Spleen (tissue), 11 donors: Measurements from ENCODE around the gene SET. TPM values are rescaled to one million over a fixed set of nuclear protein-coding genes. Genes with fewer than 3 reads are reported as not detected.

Source experiments
- DNase-seq: peaks from one replicate; pipeline ENCODE4 v3.0.0-alpha.2; 2020
- H3K27ac ChIP-seq, 8 donors: fragments of 200-600 bp; sonication (generic) in 7 of 8; 1 replicate in 4 of 8; 2 replicates in 4 of 8; pipeline versions ENCODE4 v1.5.0 to v1.8.0; 2016 to 2021; ENCODE audit warnings: inconsistent platforms in 4 of 8, mild to moderate bottlenecking in 4 of 8, moderate library complexity in 1 of 8
- H3K27me3 ChIP-seq, 7 donors: fragments of 200-600 bp; sonication (generic) in 6 of 7; replicated peaks in 1 of 7; 1 replicate in 4 of 7; 2 replicates in 3 of 7; pipeline versions ENCODE4 v1.5.0 to v1.8.0; 2016 to 2021; ENCODE audit warnings: inconsistent platforms in 3 of 7, mild to moderate bottlenecking in 1 of 7
- H3K36me3 ChIP-seq, 6 donors: fragments of 200-600 bp; sonication (generic) in 5 of 6; 1 replicate in 4 of 6; 2 replicates in 2 of 6; pipeline versions ENCODE4 v1.5.0 to v1.8.0; 2016 to 2021; ENCODE audit warnings: inconsistent platforms in 2 of 6
- H3K4me1 ChIP-seq, 6 donors: fragments of 200-600 bp; sonication (generic) in 5 of 6; 1 replicate in 3 of 6; 2 replicates in 3 of 6; pipeline versions ENCODE4 v1.5.0 to v1.8.0; 2016 to 2021; ENCODE audit warnings: inconsistent platforms in 3 of 6
- H3K4me3 ChIP-seq, 8 donors: fragments of 200-600 bp; sonication (generic) in 7 of 8; 1 replicate in 4 of 8; 2 replicates in 4 of 8; pipeline versions ENCODE4 v1.5.0 to v1.8.0; 2016 to 2021; ENCODE audit warnings: inconsistent platforms in 4 of 8, mild to moderate bottlenecking in 4 of 8, moderate library complexity in 2 of 8
- H3K9me3 ChIP-seq, 8 donors: fragments of 200-600 bp; sonication (generic) in 7 of 8; 1 replicate in 4 of 8; 2 replicates in 4 of 8; pipeline versions ENCODE4 v1.5.0 to v1.8.0; 2016 to 2021; ENCODE audit warnings: inconsistent platforms in 4 of 8
- CTCF ChIP-seq, 11 experiments: fragments of 200-600 bp in 7 of 11; fragments of 450-650 bp in 4 of 11; sonication (generic) in 4 of 11; IDR thresholded peaks in 8 of 11; conservative IDR thresholded peaks in 3 of 11; 1 replicate in 7 of 11; 2 replicates in 4 of 11; pipeline versions ENCODE4 v1.4.0 to v1.8.0; 2016 to 2021; ENCODE audit warnings: antibody characterized with exemption in 11 of 11, inconsistent platforms in 4 of 11, mild to moderate bottlenecking in 1 of 11
- POLR2A ChIP-seq, 3 donors: fragments of 450-650 bp; IDR thresholded peaks; one replicate each; pipeline ENCODE4 v1.5.1; 2017; ENCODE audit warnings: antibody characterized with exemption in 3 of 3, mild to moderate bottlenecking in 1 of 3
- POLR2AphosphoS5 ChIP-seq, 3 donors: sonication (generic); formaldehyde crosslinking; IDR thresholded peaks; one replicate each; pipeline ENCODE4 v1.5.1; 2017; ENCODE audit warnings: antibody characterized with exemption in 3 of 3
- WGBS, 5 donors: extraction: QIAGEN DNeasy Blood & Tissue Kit in 3 of 5; methylation state at CpG; one replicate each; pipeline versions ENCODE4 v1.1.5 to v1.1.7; 2013 to 2018; 5-methylcytosine and 5-hydroxymethylcytosine counted together
- intact Hi-C: fragments of 100-400 bp; cut with DNase I; formaldehyde crosslinking; loops from one replicate; pipeline ENCODE4 v1.15.0; 2023; ENCODE audit warnings: low total_unique reads
- polyA plus RNA-seq, 3 donors: library from polyadenylated mRNA; stranded (reverse); fragments of 200-250 nt; gene quantifications; one replicate each; pipeline ENCODE4 v1.2.1, GENCODE V29; 2013
- total RNA-seq, 7 donors: library from RNA; depleted of rRNA in 3 of 7; stranded (reverse); fragments of >200 nt in 3 of 7; fragmentation: NEBNext Ultra II Directional in 4 of 7; extraction: Animal tissue kit (Norgen Biotek cat#: 25700) in 4 of 7; gene quantifications; one replicate each; pipeline versions ENCODE4 v1.1.0 to v1.2.1, GENCODE V29; 2016 to 2021
- donor health status: healthy with polysubstance abuse.
- donor health status: DM: no; HTN: no; CAD: no; lungs with moderate emphysema.
- donor health status: DM: no; HTN: no; CAD: no.
- donor health status: Bipolar disorder and iron deficiency.
- donor health status: healthy.
- donor health status: DM: no; HTN: no; CAD: no.
- donor health status: DM: yes; HTN: yes; CAD: no.

Gene SET
- total and polyA plus RNA-seq, 10 donors, result 127 to 251 (median 205) TPM

GRCh38 chr9:128721487-128722010 is 32.5 kb downstream of the SET start:
- Histone ChIP-seq H3K27me3 (no peaks in the 10 kb centered on the region), H3K4me1 (peaks cover 4 to 41% (median 27%) of the 10 kb centered on the region in 6 donors), H3K27ac (peak overlapping the region in 1 of 8 donors; percentile 90), H3K36me3 (peaks cover 0 to 44% (median 23%) of the 10 kb centered on the region in 6 donors), H3K9me3 (no peaks in the 10 kb centered on the region), H3K4me3 (no peak overlapping the region)
- intact Hi-C loops, result no loop called here
- DNase-seq, result no peak
- 88 to 94% (median 93%) methylated on average over 14 to 18 of the region's 18 CpGs; no CpG with 5 or more reads in 1 of the 5 donors for WGBS, 5 donors
- TF ChIP-seq POLR2AphosphoS5 (IDR thresholded peaks at IDR 0.05) (peak in 1 of 3 donors; percentile 38), CTCF (IDR thresholded peaks at IDR 0.05 in 8 of 11, conservative IDR thresholded peaks at IDR 0.05 in 3 of 11) (no peak)

DNA sequence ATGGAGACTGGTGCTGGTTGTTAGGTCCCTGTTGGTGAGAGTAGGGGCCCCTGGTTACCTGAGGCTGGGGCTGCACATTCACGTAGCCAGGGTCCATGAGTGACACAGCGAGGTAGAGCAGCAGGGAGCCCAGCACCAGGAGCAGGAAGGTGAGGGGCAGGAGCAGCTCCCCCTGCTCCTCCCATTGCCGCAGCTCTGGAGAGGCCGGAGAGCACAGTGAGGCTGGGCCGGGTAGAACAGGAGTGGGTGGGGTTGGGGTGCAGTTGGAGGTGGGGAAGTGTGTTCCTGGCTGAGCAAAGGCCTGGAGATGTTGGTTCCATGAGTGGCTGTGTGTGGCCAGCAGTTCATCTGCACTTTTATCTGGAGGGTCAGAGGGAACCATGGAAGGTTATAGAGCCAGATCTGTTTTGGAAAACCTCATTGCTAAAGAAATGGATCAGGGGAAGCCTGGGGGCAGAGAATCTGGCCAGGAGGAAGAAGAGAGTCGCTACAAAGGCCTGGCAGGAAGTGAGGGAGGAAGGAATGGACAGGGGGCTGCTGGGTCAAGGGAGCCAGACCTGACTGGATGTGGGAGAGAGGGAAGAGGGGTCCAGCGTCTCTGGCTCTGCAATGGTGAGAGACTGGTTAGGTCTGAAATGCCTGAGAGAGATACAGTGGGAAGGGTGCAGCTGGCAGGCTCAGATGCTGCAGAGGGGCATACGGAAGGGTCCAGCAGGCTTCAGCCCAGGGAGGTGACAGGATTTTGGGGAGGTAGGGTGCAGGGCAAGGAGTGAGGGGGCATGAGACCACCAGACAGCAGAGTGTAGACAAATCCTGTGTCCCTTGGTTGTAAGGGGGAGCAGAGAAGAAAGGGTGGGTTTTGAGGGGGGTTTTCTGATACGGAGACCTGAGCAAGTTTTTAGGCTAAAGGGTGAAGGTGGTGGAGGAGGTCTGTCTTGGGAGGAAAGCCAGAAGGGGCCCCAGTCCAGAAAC is 33.6 kb downstream of the SET start:
- Histone ChIP-seq H3K27ac (peak overlapping the region in 6 of 8 donors; percentile 39 to 92 (median 84)), H3K4me3 (peak overlapping the region in 6 of 8 donors; percentile 65 to 91 (median 79)), H3K9me3 (no peaks in the 10 kb centered on the region), H3K4me1 (peaks cover 4 to 44% (median 27%) of the 10 kb centered on the region in 6 donors), H3K36me3 (peaks cover 0 to 34% (median 23%) of the 10 kb centered on the region in 6 donors), H3K27me3 (no peaks in the 10 kb centered on the region)
- TF ChIP-seq POLR2AphosphoS5 (IDR thresholded peaks at IDR 0.05) (no peak), POLR2A (IDR thresholded peaks at IDR 0.05) (no peak), CTCF (IDR thresholded peaks at IDR 0.05 in 8 of 11, conservative IDR thresholded peaks at IDR 0.05 in 3 of 11) (no peak)
- intact Hi-C loops, result no loop called here
- DNase-seq, result no peak
- 53 to 67% (median 58%) methylated on average over 9 of the region's 9 CpGs for WGBS, 5 donors

GRCh38 chr9:128723352-128723865 is 34.4 kb downstream of the SET start:
- Histone ChIP-seq H3K27me3 (no peaks in the 10 kb centered on the region), H3K4me1 (peaks cover 4 to 52% (median 29%) of the 10 kb centered on the region in 6 donors), H3K4me3 (peak overlapping the region; percentile 55 to 91 (median 79)), H3K36me3 (peaks cover 0 to 34% (median 23%) of the 10 kb centered on the region in 6 donors), H3K27ac (peak overlapping the region; percentile 79 to 92 (median 86)), H3K9me3 (no peaks in the 10 kb centered on the region)
- intact Hi-C loops, result no loop called here
- no peak for DNase-seq
- TF ChIP-seq POLR2AphosphoS5 (IDR thresholded peaks at IDR 0.05) (no peak), CTCF (IDR thresholded peaks at IDR 0.05 in 8 of 11, conservative IDR thresholded peaks at IDR 0.05 in 3 of 11) (no peak), POLR2A (IDR thresholded peaks at IDR 0.05) (no peak)
- 31 to 41% (median 34%) methylated on average over 7 of the region's 7 CpGs for WGBS, 5 donors
